ENCODE results near the gene TRPM3. TPM values are rescaled to one million over a fixed set of nuclear protein-coding genes. Genes with fewer than 3 reads are reported as not detected.

TRPM3 gene
- total RNA-seq, 1 experiment from 2014 or later: 0.26 TPM

DNA sequence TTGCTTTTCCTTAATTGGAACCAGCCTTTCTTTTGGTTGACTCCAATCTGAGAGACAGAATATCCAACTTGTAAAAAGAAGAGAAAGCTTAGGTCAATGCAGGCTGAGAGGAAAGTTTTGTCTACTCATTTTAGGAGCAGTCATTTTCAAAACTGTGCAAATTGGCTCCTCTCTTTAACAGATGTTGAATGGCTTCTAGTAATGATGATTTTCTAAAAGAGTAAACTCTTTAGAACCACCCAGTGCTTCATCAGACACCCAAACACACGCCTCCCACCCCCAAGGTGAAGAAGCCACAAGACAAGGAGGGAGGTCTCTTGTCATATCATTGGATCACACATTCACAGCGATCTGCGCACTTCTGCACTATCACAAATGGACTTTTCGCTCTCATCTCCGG, 590.7 kb downstream of the TRPM3 start:
- H3K27ac ChIP-seq: no peak overlapping the region
- intact Hi-C loops (cut with micrococcal nuclease; ENCODE audit: unreplicated experiment): no loop called here
- no peaks in the 10 kb centered on the region for H3K79me2 ChIP-seq (ENCODE audit: low read depth)
- H3K4me1 ChIP-seq (replicated peaks; ENCODE audit: insufficient read depth): peaks cover 20% of the 10 kb centered on the region
- no peaks in the 10 kb centered on the region for H3K9me2 ChIP-seq (ENCODE audit: insufficient read depth)
- no peaks in the 10 kb centered on the region for H3K27me3 ChIP-seq (ENCODE audit: insufficient read depth, low read depth)
- no peak overlapping the region for H3K4me2 ChIP-seq
- H3K4me3 ChIP-seq: no peak overlapping the region
- no TSS peak for BruUV-seq (replicated peaks)
- H3K36me3 ChIP-seq (ENCODE audit: low read depth): no peaks in the 10 kb centered on the region
- peaks cover 3% of the 10 kb centered on the region; the same call in 1 of the 2 replicates for H3F3A ChIP-seq (ENCODE audit: insufficient read depth, low read depth)
- CTCF ChIA-PET: interaction anchor here (0.6 to 0.7 kb wide), 2 partner anchors 10 to 192 kb away, joined by 3 to 4 read pairs; no protein-coding TSS in a partner anchor
- no peaks in the 10 kb centered on the region for H3K9me3 ChIP-seq (ENCODE audit: insufficient read depth, low read depth)
- H4K20me1 ChIP-seq (ENCODE audit: insufficient read depth): no peaks in the 10 kb centered on the region
- TF ChIP-seq, protein P1, sequence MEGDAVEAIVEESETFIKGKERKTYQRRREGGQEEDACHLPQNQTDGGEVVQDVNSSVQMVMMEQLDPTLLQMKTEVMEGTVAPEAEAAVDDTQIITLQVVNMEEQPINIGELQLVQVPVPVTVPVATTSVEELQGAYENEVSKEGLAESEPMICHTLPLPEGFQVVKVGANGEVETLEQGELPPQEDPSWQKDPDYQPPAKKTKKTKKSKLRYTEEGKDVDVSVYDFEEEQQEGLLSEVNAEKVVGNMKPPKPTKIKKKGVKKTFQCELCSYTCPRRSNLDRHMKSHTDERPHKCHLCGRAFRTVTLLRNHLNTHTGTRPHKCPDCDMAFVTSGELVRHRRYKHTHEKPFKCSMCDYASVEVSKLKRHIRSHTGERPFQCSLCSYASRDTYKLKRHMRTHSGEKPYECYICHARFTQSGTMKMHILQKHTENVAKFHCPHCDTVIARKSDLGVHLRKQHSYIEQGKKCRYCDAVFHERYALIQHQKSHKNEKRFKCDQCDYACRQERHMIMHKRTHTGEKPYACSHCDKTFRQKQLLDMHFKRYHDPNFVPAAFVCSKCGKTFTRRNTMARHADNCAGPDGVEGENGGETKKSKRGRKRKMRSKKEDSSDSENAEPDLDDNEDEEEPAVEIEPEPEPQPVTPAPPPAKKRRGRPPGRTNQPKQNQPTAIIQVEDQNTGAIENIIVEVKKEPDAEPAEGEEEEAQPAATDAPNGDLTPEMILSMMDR (conservative IDR thresholded peaks at IDR 0.05): no peak
- TF ChIP-seq EZH2 (IDR thresholded peaks at IDR 0.05; ENCODE audit: low read depth): no peak
- POLR2A ChIA-PET (ENCODE audit: unreplicated experiment): no interaction called here
- no peak for DNase-seq
- H2AFZ ChIP-seq: no peak overlapping the region

GRCh38 chr9:70529833-70530232, 591.6 kb downstream of the TRPM3 start:
- no peak overlapping the region for H3K4me2 ChIP-seq
- DNase-seq: no peak
- no peaks in the 10 kb centered on the region for H3K36me3 ChIP-seq (ENCODE audit: low read depth)
- BruUV-seq (replicated peaks): no TSS peak
- H3K4me3 ChIP-seq: no peak overlapping the region
- intact Hi-C loops (cut with micrococcal nuclease; ENCODE audit: unreplicated experiment): no loop called here
- H3K27me3 ChIP-seq (ENCODE audit: insufficient read depth, low read depth): no peaks in the 10 kb centered on the region
- no peaks in the 10 kb centered on the region; the same call in 1 of the 2 replicates for H3K9me3 ChIP-seq (ENCODE audit: insufficient read depth, low read depth)
- no peak overlapping the region for H2AFZ ChIP-seq
- CTCF ChIA-PET: no interaction called here
- H3K27ac ChIP-seq: no peak overlapping the region
- POLR2A ChIA-PET (ENCODE audit: unreplicated experiment): no interaction called here
- TF ChIP-seq, protein P1 (conservative IDR thresholded peaks at IDR 0.05): no peak
- peaks cover 9% of the 10 kb centered on the region; the same call in 1 of the 2 replicates for H3F3A ChIP-seq (ENCODE audit: insufficient read depth, low read depth)
- H3K4me1 ChIP-seq (replicated peaks; ENCODE audit: insufficient read depth): peaks cover 22% of the 10 kb centered on the region
- H4K20me1 ChIP-seq (ENCODE audit: insufficient read depth): no peaks in the 10 kb centered on the region
- H3K9me2 ChIP-seq (ENCODE audit: insufficient read depth): no peaks in the 10 kb centered on the region
- no peaks in the 10 kb centered on the region for H3K79me2 ChIP-seq (ENCODE audit: low read depth)

- H3K4me2 ChIP-seq: no peak overlapping the region
- H4K20me1 ChIP-seq (ENCODE audit: insufficient read depth): no peaks in the 10 kb centered on the region
- no peaks in the 10 kb centered on the region for H3K9me2 ChIP-seq (ENCODE audit: insufficient read depth)
- no peaks in the 10 kb centered on the region for H3K27me3 ChIP-seq (ENCODE audit: insufficient read depth, low read depth)
- POLR2A ChIA-PET (ENCODE audit: unreplicated experiment): no interaction called here
- intact Hi-C loops (cut with micrococcal nuclease; ENCODE audit: unreplicated experiment): no loop called here
- no peak for TF ChIP-seq EZH2 (IDR thresholded peaks at IDR 0.05; ENCODE audit: low read depth)
- TF ChIP-seq, protein P1 (conservative IDR thresholded peaks at IDR 0.05): no peak
- no peaks in the 10 kb centered on the region for H3K79me2 ChIP-seq (ENCODE audit: low read depth)
- BruUV-seq (replicated peaks): no TSS peak
- DNase-seq: no peak
- no peak overlapping the region for H2AFZ ChIP-seq
- peaks cover 17% of the 10 kb centered on the region for H3K4me1 ChIP-seq (replicated peaks; ENCODE audit: insufficient read depth)
- no peak overlapping the region for H3K4me3 ChIP-seq
- no peaks in the 10 kb centered on the region for H3K36me3 ChIP-seq (ENCODE audit: low read depth)
- H3K9me3 ChIP-seq (ENCODE audit: insufficient read depth, low read depth): no peaks in the 10 kb centered on the region; the same call in 1 of the 2 replicates
- peaks cover 9% of the 10 kb centered on the region; the same call in 1 of the 2 replicates for H3F3A ChIP-seq (ENCODE audit: insufficient read depth, low read depth)
- CTCF ChIA-PET: no interaction called here
- no peak overlapping the region for H3K27ac ChIP-seq
Measured at GRCh38 chr9:70529377-70529776, 592.0 kb downstream of the TRPM3 start.
